Mesendoderm (in vitro differentiated cells): ENCODE data around the gene KRT71.

ENCODE experiments used
- DNase-seq: peaks from one replicate; pipeline ENCODE4 v3.0.0; 2013
- H2AK5ac ChIP-seq: 2 replicates; pipeline ENCODE4 v1.6.1; 2013; ENCODE audit warnings: low read length, inconsistent platforms
- H2BK120ac ChIP-seq: 2 replicates; pipeline ENCODE4 v1.6.1; 2013; ENCODE audit warnings: low read depth, mild to moderate bottlenecking, low read length, moderate library complexity, mixed read lengths
- H2BK15ac ChIP-seq: replicated peaks from 2 replicates; pipeline ENCODE4 v1.6.1; 2013; ENCODE audit warnings: low read depth, mild to moderate bottlenecking, moderate library complexity
- H2BK5ac ChIP-seq: 2 replicates; pipeline ENCODE4 v1.6.1; 2013; ENCODE audit warnings: low read length, inconsistent platforms
- H3K18ac ChIP-seq: 2 replicates; pipeline ENCODE4 v1.6.1; 2013; ENCODE audit warnings: mild to moderate bottlenecking, low read length, mixed read lengths
- H3K23ac ChIP-seq: one replicate; pipeline ENCODE4 v1.6.1; 2013; ENCODE audit warnings: low read length
- H3K27ac ChIP-seq: 2 replicates; pipeline ENCODE4 v1.5.1; 2013; ENCODE audit warnings: low read depth, mild to moderate bottlenecking, inconsistent platforms, low read length, moderate library complexity
- H3K27me3 ChIP-seq: 2 replicates; pipeline ENCODE4 v1.6.1; 2013; ENCODE audit warnings: low read length, control low read depth, mild to moderate bottlenecking, inconsistent platforms; ENCODE audit not compliant: insufficient read depth, poor library complexity
- H3K36me3 ChIP-seq: 2 replicates; pipeline ENCODE4 v1.6.1; 2013; ENCODE audit warnings: low read length, inconsistent platforms; ENCODE audit not compliant: control insufficient read depth, insufficient read depth
- H3K4ac ChIP-seq: one replicate; pipeline ENCODE4 v1.6.1; 2013; ENCODE audit warnings: low read depth, mild to moderate bottlenecking, low read length, moderate library complexity
- H3K4me1 ChIP-seq: 2 replicates; pipeline ENCODE4 v1.6.1; 2013; ENCODE audit warnings: low read depth, low read length, inconsistent platforms; ENCODE audit not compliant: control insufficient read depth
- H3K4me2 ChIP-seq: 2 replicates; pipeline ENCODE4 v1.6.1; 2013; ENCODE audit warnings: low read length
- H3K4me3 ChIP-seq: 2 replicates; pipeline ENCODE4 v1.5.1; 2013; ENCODE audit warnings: mild to moderate bottlenecking, low read length
- H3K56ac ChIP-seq: one replicate; pipeline ENCODE4 v1.6.1; 2013; ENCODE audit warnings: low read length
- H3K79me1 ChIP-seq: 2 replicates; pipeline ENCODE4 v1.6.1; 2013; ENCODE audit warnings: low read length, inconsistent platforms
- H3K79me2 ChIP-seq: 2 replicates; pipeline ENCODE4 v1.6.1; 2013; ENCODE audit warnings: mild to moderate bottlenecking, low read length; ENCODE audit not compliant: control insufficient read depth, insufficient read depth
- H3K9ac ChIP-seq: 2 replicates; pipeline ENCODE4 v1.6.1; 2013; ENCODE audit warnings: low read length, inconsistent platforms
- H4K5ac ChIP-seq: one replicate; pipeline ENCODE4 v1.6.1; 2013; ENCODE audit warnings: low read length
- H4K8ac ChIP-seq: one replicate; pipeline ENCODE4 v1.6.1; 2013; ENCODE audit warnings: low read depth, mild to moderate bottlenecking, control low read depth, low read length, moderate library complexity
- WGBS: extraction: QIAGEN DNeasy Blood & Tissue Kit; methylation state at CpG from one replicate; pipeline ENCODE4 v1.1.7; 2013; ENCODE audit warnings: low lambda C conversion rate, missing lambda C conversion rate; ENCODE audit not compliant: insufficient coverage; ENCODE audit errors: extremely low coverage; 5-methylcytosine and 5-hydroxymethylcytosine counted together

KRT71 gene

DNA sequence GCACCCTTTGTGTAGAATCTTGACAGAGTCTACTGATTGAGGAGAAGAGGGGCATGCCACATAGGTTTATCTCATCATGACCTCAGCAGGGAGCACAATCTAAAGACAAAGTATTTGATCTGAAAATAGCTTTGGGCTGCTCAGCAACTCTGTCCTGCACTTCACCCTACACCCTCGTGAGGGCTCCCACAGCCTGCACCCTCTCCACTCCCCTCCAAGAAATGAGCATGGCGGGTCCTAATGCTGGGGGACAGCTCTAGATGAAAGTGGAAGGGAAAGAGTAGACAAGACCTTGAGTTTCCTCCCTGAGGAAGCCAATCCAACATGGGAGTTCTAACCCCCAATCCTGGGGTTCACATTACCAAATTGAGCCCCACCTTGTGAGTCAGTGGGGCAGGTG, 22.0 kb downstream of the KRT71 start:
- Histone ChIP-seq H3K4me3 (no peak overlapping the region), H3K4me2 (no peak overlapping the region), H2AK5ac (no peak overlapping the region), H2BK120ac (no peak overlapping the region), H3K27me3 (no peaks in the 10 kb centered on the region), H3K56ac (no peak overlapping the region), H3K79me1 (no peaks in the 10 kb centered on the region), H3K9ac (no peak overlapping the region), H3K18ac (no peak overlapping the region), H3K4me1 (no peaks in the 10 kb centered on the region), H3K79me2 (no peaks in the 10 kb centered on the region), H3K36me3 (no peaks in the 10 kb centered on the region), H3K4ac (no peak overlapping the region), H3K27ac (no peak overlapping the region), H4K5ac (no peak overlapping the region), H4K8ac (no peak overlapping the region), H3K23ac (no peak overlapping the region), H2BK5ac (no peak overlapping the region), H2BK15ac (no peak overlapping the region)
- WGBS = no CpG with 5 or more reads among the region's 2 CpGs
- DNase-seq = no peak

DNA sequence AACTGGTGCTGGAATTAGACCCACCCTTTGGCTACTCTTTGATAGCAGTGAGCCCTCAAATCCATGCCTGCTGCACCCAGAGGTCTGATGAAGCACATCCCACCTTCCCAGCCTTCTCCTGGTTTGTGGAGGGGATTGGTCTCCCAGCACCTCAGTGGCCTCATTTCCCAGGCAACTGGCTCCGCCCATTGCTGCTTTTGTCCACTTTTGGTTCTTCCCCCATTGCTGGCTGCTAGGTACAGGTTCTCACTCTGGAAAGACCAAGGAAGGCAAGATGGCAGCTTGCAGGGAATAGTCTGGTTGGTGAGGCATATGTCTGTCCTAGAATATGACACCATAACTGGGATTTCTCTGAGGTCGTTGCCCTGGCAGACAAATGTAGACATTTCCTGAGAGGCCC, 22.6 kb downstream of the KRT71 start:
- Histone ChIP-seq H2BK5ac (no peak overlapping the region), H2BK120ac (no peak overlapping the region), H3K4ac (no peak overlapping the region), H4K5ac (no peak overlapping the region), H3K79me2 (no peaks in the 10 kb centered on the region), H3K79me1 (no peaks in the 10 kb centered on the region), H3K9ac (no peak overlapping the region), H2BK15ac (no peak overlapping the region), H3K4me1 (no peaks in the 10 kb centered on the region), H3K18ac (no peak overlapping the region), H3K27ac (no peak overlapping the region), H3K4me3 (no peak overlapping the region), H3K27me3 (no peaks in the 10 kb centered on the region), H3K56ac (no peak overlapping the region), H3K4me2 (no peak overlapping the region), H3K36me3 (no peaks in the 10 kb centered on the region), H4K8ac (no peak overlapping the region), H2AK5ac (no peak overlapping the region), H3K23ac (no peak overlapping the region)
- no CpG with 5 or more reads among the region's 2 CpGs for WGBS
- DNase-seq = no peak

DNA sequence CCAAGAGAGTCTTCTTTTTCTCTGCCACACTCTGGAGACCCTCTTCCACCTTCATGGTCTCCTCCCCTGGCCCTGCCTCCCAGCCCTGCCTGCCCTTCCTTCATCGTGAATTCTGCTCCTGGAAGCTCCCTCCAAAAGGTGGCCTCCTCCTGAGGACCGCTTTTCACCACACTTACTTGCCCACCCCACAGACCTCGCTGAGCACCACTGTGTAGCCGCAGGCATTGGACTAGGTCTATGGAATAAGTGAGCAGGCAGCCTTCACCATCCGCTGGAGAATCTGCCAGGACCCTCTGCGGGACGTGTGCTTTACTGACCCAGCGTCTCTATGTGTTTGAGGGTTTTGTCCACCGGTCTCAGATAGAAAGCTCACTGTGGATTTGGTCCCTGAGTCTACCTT, 23.1 kb downstream of the KRT71 start:
- Histone ChIP-seq H2BK5ac (no peak overlapping the region), H2BK15ac (no peak overlapping the region), H3K27me3 (no peaks in the 10 kb centered on the region), H3K56ac (no peak overlapping the region), H3K27ac (no peak overlapping the region), H4K5ac (no peak overlapping the region), H3K4me2 (no peak overlapping the region), H3K79me1 (no peaks in the 10 kb centered on the region), H3K4me1 (no peaks in the 10 kb centered on the region), H3K36me3 (no peaks in the 10 kb centered on the region), H3K18ac (no peak overlapping the region), H3K9ac (no peak overlapping the region), H2BK120ac (no peak overlapping the region), H3K23ac (no peak overlapping the region), H3K4ac (no peak overlapping the region), H2AK5ac (no peak overlapping the region), H4K8ac (no peak overlapping the region), H3K4me3 (no peak overlapping the region), H3K79me2 (no peaks in the 10 kb centered on the region)
- DNase-seq = no peak
- no CpG with 5 or more reads among the region's 9 CpGs for WGBS

DNA sequence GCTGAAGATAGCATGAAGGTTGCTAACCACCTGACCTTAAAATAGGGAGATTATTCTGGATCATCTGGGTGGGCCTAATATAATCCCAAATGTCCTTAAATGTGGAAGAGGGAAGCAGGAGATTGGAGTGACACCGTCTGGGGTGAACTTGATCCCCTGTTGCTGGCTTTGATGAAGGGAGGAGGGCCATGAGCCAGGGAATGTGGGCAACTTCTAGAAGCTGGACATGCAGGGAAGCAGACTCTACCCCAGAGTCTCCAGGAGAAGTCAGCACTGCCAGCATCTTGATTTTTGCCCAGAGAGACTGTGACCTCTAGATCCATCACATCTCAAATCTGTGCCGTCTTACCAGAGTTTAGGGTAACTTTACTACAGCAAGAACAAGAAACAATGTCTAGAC, 23.5 kb downstream of the KRT71 start:
- no peak overlapping the region for H2BK5ac ChIP-seq
- H2AK5ac ChIP-seq = no peak overlapping the region
- no peak overlapping the region for H3K9ac ChIP-seq
- H3K79me1 ChIP-seq = no peaks in the 10 kb centered on the region
- no peak overlapping the region for H4K5ac ChIP-seq
- no peaks in the 10 kb centered on the region for H3K27me3 ChIP-seq
- no peak overlapping the region for H4K8ac ChIP-seq
- no peak overlapping the region for H3K4ac ChIP-seq
- no peak overlapping the region for H3K27ac ChIP-seq
- no peak overlapping the region for H3K4me2 ChIP-seq
- no peaks in the 10 kb centered on the region for H3K4me1 ChIP-seq
- no CpG with 5 or more reads among the region's 2 CpGs for WGBS
- H3K4me3 ChIP-seq = no peak overlapping the region
- DNase-seq = no peak
- no peak overlapping the region for H3K56ac ChIP-seq
- H3K36me3 ChIP-seq = no peaks in the 10 kb centered on the region
- H2BK120ac ChIP-seq = no peak overlapping the region
- no peak overlapping the region for H3K23ac ChIP-seq
- no peaks in the 10 kb centered on the region for H3K79me2 ChIP-seq
- no peak overlapping the region for H3K18ac ChIP-seq
- no peak overlapping the region for H2BK15ac ChIP-seq

DNA sequence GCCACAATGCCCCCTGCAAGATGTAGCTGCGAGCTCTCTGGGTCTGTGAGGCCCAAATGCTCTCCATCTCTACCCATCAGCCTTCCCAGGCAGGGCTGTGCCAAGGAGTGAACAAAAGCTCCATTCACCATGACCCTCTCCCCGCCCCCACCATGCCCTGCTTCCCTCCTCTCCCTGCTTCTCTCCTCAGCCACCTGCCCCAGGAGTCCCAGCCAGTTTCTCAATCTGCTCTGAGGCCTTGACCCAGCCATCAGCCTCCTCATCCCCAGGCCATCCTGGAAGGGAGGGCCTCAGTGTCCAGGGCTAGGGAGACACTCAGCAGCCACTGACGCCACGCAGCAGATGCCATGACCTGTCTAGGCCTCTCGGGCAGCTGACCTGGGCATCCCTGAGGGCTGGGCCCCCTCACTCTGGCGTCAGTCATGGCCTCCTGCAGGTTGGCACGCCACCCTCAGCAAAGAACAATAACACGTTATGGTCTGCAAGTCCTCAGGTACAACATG, 24.3 kb downstream of the KRT71 start:
- Histone ChIP-seq H4K8ac (no peak overlapping the region), H2AK5ac (no peak overlapping the region), H3K23ac (no peak overlapping the region), H2BK5ac (no peak overlapping the region), H3K4me1 (no peaks in the 10 kb centered on the region), H3K56ac (no peak overlapping the region), H3K9ac (no peak overlapping the region), H2BK120ac (no peak overlapping the region), H3K4me3 (no peak overlapping the region), H2BK15ac (no peak overlapping the region), H3K79me1 (no peaks in the 10 kb centered on the region), H3K27ac (no peak overlapping the region), H3K18ac (no peak overlapping the region), H3K36me3 (no peaks in the 10 kb centered on the region), H4K5ac (no peak overlapping the region), H3K4ac (no peak overlapping the region), H3K27me3 (no peaks in the 10 kb centered on the region), H3K4me2 (no peak overlapping the region), H3K79me2 (no peaks in the 10 kb centered on the region)
- no peak for DNase-seq
- no CpG with 5 or more reads among the region's 8 CpGs for WGBS

DNA sequence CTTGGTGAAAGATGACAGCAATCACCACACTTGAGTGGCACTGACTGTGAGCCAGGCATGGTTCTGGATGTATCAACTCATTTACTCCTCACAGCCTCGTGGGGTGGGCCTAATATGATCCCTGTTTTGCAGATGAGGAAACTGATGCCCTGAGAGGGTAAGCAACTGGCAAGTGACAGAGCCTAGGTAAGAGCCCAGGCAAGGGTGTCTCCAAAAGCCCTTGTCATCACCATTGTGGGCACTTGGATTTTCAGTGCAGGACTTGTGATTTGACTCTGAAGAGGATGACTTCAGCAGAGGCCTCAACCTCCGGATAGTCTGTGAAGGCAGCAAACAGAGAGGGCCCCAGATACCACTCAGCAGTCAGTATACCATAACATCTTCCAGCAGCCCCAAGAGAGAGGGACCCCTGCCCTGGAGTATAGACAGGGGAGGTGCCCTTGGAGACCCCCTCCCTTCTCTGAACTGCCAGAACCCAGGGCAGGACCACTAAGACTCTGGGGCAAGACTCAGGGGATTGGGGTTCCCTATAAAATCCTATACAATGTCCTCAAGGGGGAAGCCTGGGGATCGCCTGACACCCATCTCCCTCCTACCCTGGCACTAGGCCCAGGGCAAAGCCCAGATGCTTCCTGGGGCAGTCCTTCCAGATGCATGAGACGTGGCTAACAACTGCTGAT, 25.7 kb downstream of the KRT71 start:
- no peaks in the 10 kb centered on the region for H3K79me2 ChIP-seq
- no peaks in the 10 kb centered on the region for H3K27me3 ChIP-seq
- no peak overlapping the region for H2AK5ac ChIP-seq
- H2BK15ac ChIP-seq = no peak overlapping the region
- H3K36me3 ChIP-seq = no peaks in the 10 kb centered on the region
- H4K5ac ChIP-seq = no peak overlapping the region
- H2BK5ac ChIP-seq = no peak overlapping the region
- no peak overlapping the region for H3K18ac ChIP-seq
- H3K4me3 ChIP-seq = no peak overlapping the region
- no peak overlapping the region for H3K56ac ChIP-seq
- H3K4me1 ChIP-seq = no peaks in the 10 kb centered on the region
- no CpG with 5 or more reads among the region's 4 CpGs for WGBS
- no peak for DNase-seq
- no peak overlapping the region for H3K23ac ChIP-seq
- no peak overlapping the region for H4K8ac ChIP-seq
- no peak overlapping the region for H3K27ac ChIP-seq
- no peak overlapping the region for H3K4me2 ChIP-seq
- no peak overlapping the region for H3K4ac ChIP-seq
- H3K79me1 ChIP-seq = no peaks in the 10 kb centered on the region
- H3K9ac ChIP-seq = no peak overlapping the region
- H2BK120ac ChIP-seq = no peak overlapping the region
